ENCODE data around the gene EGFL8.
"Not testable (repeated sequence)": the region's sequence is repeated elsewhere in the genome, so short reads cannot be mapped to it uniquely, and the experiment has no call there.

Gene EGFL8

DNA sequence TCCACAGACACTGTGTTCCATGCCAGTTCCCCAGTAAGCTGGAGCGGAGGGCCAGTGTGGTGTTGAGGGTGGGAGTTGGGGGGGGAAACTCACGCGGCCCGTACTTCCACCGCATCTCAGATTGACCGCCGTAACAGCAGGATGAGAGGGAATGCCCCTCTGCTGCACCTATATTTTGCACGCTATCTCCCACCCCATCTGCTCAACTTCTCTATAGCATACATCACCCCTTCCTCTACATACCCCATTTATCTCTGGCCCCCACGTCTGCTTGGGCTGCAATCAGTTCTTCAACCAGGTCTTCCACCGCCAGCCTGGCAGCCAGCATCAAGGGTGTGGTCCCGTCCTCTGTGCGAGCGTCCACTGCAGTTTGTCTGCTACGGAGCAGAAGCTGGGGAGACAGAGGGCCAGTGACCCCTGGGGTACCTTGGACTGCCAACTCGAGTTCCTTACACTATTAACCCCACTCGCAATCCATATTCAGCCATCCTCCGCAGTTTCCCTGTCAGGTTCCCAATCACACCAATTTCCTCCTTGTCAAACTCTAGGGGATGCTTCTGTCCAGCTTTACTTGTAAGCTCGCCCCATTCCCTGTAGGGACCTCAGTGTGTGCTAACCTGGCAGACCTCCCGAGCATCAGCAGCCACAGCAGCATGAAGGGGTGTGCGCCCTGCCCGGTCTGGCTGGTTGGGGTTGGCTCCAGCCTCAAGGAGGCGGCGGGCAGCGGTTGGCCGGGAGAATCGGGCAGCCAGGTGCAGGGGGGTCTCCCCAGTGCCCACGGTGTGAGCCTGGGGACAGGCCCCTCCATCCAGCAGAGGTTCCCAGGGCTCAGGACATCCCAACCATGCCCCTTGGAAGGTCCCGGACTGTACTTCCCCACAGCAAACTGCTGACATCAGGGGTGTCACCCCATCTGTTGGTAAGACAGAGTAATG lies 32.6 kb downstream of the EGFL8 start:
- no peak for DNase-seq (ENCODE audit: low spot score)

DNA sequence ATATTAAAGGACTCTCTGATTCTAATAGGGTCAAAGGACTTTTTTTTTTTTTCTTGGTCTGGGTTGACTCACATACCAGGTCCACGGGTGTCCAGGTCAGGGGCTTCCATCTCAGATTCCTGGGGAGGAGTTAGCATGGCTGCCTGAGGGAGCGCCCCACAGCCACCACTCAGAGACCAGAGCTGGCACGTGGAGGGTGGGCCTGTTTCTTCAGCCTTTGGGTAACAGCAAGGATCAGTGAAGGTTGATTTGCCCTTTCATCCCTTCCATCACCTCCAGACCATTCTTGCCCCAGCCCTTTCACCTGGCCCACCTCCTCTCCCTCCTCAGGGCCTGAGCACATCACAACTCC lies 33.9 kb downstream of the EGFL8 start:
- no peak for DNase-seq (ENCODE audit: low spot score)

DNA sequence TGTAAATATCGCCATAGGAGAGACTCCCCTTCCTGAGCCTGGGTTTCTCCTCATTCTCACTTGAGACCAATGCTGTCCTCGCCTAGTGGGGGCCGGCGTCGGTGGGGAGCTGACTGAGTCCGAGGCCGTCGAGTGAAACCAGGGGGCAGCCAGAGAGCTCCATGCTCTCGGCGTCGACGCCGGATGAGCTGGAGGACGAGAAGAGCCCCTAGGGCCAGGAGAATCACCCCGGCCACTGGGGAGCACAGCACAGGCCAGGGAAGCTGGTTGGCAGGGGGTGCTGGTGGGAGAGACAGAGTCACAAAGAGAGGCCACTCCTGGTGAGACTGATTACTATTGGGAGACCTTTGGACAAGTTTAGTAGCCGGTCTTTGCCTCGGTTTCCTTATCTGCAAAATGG lies 34.5 kb downstream of the EGFL8 start:
- DNase-seq (ENCODE audit: low spot score) = no peak

DNA sequence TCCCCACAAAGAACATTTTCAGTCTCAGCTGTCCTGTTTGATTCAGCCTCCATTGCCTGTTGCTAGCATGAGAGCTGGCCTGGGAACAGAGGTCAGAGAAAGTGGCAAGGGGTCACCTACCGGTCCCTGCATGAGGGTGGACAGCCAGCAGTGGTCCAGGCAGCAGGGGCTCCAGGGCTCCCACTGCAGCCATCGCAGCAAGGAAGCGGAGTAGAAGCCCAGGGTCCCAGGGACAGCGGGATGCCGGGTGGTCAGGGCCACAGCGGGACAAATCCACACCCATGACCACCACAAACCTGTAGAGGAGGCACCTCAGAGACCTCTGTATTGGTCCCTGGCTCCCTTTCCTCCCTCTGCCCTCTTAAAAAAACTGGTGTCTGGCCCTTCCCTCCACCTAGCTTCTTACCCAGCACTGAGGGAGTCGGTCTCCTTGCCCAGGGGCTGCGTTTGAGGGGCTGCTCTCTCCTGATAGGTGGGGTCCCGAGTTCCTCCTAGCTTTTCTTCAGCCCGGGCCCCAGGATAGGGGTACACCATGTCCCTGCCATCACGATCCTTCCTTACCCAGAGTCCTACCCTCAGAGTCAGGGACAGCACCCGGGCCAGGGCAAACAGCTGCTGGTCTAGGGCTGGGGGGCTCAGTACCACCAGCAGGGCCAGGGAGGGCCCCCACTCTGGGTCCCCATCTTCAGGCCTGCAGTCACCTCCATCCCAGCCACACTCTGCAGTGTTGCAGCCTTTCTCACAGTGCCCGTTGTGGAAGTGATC lies 36.5 kb downstream of the EGFL8 start:
- DNase-seq (ENCODE audit: low spot score) = no peak

DNA sequence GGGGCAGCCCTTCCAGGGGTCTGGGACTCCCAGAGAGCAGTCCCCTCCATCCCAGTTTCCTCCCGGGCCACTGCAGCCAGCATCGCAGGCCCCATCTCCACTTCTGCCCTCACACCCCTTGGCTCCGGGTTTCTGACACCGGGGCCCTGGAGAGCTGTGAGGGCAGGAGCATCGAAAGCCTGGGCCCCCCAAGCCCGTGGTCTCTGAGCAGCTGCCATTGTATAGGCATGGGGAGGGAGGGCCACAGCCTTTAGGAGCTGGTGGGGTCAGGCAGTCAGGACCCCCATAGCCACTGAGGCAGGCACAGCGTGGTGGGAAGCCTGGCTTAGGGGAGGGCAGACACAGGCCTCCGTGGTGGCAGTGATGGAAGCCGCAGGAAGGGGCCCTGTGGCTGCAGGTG lies 37.8 kb downstream of the EGFL8 start:
- no peak for DNase-seq (ENCODE audit: low spot score)

DNA sequence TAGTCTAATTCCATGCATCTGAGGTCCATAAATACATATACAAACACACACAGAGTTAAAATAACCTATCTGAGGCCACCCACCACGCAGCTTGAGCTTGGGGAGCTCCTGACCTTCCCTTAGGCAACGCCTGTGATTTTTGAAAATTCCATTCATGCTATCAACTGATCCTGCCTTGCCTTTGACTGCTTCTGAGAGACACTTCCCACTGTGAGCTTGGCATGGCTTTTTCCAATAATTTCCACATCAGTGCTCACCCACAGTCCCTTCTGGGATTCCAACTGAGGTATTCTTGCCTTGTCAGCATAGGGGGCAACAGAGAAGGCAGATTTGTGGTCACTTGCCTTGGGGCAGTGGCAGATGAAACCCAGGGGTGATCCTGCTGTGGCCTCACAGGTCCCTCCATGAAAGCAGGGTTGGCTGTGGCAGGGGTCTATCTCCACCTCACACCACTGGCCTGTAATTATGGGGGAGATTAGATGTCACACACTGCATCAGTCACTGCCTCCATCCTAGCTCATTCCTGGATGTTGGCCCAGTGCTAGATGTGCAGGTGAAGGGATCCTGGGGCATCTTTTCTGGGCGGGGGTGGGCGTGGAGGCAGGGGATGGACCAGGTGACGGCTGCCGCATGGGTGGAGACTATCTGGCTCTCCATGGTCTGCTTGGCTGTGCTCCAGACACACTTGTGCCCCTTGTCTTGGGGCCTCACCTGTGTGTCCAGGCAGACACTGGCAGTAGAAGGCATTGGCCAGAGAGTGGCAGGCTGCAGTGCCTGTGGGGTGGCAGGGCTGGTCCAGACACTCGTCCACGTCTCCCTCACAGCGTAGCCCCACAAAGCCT lies 39.3 kb downstream of the EGFL8 start:
- DNase-seq (ENCODE audit: low spot score) = no peak

DNA sequence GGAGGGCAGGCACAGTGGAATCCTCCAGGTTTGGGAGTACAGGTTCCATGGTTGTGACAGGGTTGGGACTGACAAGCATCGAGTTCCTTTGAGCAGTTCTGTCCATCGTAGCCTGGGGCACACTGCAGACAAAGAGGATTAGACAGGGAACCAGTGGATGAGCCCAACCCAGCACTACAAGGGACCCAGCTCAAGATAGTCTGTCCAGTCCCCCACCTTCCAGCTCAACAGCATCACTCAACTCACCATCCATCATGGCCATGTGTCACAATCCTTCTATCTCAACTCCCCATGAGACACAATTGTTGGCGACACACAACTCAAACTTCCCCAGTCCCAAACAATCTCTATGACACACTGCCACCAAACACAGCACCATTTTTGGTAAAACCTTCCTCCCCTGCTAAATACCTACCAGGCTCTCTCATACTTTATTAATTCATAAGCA lies 39.9 kb downstream of the EGFL8 start:
- no peak for DNase-seq (ENCODE audit: low spot score)

DNA sequence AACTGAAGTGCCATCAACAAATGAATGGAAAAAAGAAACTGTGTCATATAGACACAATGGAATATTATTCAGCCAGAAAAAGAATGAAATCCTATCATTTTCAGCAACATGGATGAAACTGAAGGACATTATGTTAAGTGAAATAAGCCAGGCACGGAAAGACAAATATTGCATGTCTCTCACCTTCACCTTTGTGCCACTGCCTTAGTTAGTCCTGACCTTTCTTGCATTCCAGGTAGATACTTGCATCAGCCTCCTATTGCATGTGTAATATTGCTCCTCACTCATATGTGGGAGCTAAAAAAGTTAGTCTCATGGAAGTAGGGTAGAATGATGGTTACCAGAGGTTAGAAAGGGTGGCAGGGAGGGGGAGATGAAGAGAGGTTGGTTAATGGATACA lies 44.6 kb downstream of the EGFL8 start:
- no peak for DNase-seq (ENCODE audit: low spot score)

DNA sequence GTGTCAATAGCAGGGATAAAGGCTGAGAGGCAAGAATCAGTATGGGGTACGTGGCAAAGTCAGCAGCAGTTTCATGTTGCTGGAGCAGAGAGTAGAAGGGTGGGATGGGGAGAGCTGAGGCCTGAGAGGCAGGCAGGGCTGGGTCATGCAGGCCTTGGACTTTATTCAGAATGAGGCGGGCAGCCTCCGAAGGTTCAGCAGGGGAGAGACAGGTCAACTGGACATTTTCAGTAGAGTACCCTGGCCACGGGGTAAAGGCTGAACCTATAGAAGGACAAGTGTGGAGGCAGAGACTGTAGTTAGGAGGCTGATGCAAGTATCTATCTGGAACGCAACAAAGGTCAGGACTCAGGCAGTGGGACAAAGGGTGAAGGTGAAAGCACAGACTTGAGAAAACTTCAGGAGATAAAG lies 45.8 kb downstream of the EGFL8 start:
- no peak for DNase-seq (ENCODE audit: low spot score)

DNA sequence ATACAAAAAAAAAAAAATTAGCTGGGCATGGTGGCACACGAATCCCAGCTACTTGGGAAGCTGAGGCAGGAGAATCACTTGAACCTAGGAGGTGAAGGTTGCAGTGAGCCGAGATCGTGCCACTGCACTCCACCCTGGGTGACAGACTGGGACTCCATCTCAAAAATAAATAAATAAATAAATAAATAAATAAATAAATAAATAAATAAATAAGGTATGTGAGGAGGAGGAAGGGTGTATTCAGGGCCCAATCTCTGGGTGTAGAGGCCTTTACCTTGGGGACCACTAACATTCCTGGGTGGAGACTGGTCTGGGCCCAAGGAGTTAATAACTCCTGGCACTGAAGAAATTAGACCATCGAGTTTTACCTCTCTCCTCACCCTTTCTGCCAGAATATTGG lies 47.0 kb downstream of the EGFL8 start:
- not testable (repeated sequence) for DNase-seq (ENCODE audit: low spot score)

DNA sequence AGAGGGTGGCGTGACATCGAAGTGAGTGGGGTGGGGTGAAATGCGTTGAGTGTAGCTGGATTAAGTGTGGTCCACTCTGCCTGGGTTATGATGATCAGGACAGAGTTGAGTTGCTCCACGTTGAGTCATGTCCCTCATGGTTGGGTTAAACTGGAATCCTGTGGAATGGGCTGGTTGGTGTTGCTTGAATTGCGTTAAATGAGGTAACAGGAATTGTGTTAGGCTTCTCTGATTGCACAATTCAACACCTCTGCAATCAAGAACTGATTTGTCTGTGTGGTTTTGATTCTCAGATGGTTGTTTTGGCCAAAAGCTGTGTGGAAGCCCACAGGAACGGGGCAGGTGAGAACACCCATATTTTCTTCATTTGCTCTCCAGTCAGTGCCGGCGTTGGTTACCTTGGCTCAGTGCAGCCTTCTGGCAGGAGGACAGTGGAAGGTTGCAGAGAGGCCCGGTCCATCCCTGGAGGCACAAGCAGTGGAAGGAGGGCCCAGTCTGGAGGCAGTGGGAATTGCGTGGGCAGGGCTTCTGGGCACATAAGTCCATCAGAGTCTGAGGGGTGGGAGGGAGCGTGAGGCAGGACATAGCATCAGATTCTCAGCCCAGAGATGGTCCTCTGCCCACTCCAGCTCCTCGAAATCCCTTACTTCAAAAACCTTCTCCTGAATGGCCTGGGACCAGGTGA lies 47.8 kb downstream of the EGFL8 start:
- DNase-seq (ENCODE audit: low spot score) = no peak

DNA sequence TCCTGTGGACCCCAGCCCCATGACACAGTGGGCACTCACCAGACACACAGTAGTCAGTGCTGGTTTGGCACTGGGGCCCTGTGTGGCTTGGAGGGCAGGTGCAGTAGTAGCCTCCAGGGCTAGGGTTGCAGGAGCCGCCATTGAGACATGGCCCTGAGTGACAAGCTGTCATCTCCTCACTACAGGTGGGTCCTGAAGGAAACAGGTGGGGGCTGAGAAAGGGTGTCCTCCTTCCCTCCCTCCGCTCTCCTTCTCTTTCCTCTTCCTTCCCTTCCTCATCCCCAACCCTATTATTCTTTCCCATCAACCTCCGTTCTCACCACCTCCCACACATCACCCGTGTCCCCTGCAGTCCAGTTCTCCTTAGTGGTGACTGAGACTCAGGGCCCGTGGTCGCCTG lies 49.3 kb downstream of the EGFL8 start:
- DNase-seq (ENCODE audit: low spot score) = no peak

DNA sequence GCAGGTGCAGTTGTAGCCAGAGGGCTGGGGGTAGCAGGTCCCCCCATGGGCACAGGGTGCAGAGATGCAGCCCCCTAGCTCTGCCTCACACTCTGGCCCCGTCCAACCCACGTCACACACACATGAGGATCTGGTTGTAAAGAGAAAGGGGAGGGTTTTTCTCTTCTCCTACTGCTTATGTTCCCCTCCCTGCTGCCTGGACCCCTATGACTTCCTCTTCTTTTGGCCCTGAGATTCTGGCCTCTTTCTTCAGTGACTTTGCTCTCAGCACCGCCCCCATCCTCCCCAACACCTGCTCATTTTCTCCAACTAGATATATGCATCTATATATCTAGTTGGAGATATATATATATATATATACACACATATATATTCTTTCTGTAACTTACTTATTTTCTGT lies 49.7 kb downstream of the EGFL8 start:
- DNase-seq (ENCODE audit: low spot score) = no peak

DNA sequence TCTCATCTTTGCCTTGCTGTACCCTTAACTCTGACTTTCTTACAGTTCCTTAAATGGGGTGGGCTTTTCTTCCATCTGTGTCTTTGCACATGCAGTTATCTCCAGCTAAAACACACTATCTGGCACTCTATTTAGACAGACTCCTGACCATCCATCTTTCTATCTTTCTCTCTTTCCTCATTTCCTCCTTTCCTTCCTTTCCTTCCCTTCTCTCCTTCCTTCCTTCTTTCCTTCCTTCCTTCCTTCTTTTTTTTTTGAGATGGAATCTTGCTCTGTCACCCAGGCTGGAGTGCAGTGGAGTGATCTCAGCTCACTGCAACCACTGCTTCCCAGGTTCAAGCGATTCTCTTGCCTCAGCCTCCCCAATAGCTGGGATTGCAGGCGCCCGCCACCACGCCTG lies 51.2 kb downstream of the EGFL8 start:
- DNase-seq (ENCODE audit: low spot score) = no peak

DNA sequence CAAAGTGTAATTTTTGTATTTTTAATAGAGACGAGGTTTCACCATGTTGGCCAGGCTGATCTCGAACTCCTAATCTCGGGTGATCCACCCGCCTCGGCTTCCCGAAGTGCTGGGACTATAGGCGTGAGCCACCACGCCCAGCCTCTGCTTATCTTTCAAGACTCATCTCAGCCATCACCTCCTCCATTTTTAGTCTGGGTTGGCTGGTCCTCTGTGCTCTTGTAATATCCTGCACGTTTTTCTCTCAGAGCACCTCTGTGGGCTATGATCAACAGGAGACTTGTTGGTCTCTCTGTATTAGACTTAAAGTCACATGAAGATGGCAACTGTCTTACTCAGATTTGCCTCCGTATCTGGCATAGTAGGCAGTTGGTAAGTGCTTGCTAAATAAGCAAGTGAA lies 51.9 kb downstream of the EGFL8 start:
- DNase-seq (ENCODE audit: low spot score) = no peak

DNA sequence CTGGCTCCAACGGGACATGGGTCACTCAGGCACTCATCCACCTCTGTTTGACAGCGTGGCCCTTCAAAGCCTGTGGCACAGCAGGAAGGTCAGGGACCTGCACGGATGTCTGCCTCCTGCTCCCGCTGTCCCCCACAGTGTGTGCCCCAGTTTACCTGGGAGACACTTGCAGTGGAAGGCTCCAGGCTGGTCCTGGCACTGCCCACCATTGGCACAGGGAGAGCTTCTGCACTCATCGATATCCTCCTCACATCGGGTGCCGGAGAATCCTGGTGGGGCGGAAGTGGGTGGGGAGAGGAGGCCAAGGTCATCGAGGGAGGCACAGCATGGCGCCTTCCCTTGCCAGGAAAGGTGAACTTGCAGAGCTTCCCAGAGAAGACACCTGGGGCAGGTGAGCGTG lies 52.6 kb downstream of the EGFL8 start:
- no peak for DNase-seq (ENCODE audit: low spot score)
